ENCODE measurements around the gene TMEM87B. TPM values are rescaled to one million over a fixed set of nuclear protein-coding genes. Genes with fewer than 3 reads are reported as not detected.

The TMEM87B gene
- total RNA-seq, 4 donors from 2014 or later, result 30.6 to 35.8 (median 34.9) TPM

DNA sequence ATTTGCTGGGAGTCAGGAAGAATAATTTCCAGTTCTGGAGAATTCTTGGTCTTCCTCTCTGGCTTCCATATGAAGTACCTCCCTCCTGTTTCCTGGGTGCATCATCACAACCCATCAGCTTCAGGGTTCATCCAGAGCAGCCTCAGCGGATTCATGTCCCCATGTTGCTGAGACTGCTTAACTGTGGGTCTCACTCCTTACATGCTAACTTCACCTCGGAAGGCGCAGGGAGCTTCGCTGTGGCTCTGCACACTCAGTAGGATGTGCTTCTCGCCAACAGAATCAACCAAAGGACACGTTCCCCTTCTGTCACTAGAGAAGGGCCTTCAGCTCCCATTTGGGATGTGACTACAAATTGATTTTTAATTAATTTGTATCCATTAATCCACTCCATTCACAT is 107.3 kb downstream of the TMEM87B start:
- no peak overlapping the region for H3K4me3 ChIP-seq (replicated peaks in 1 of 3)
- no peak overlapping the region for H3K27ac ChIP-seq
- no peaks in the 10 kb centered on the region for H3K27me3 ChIP-seq
- H3K36me3 ChIP-seq, result no peaks in the 10 kb centered on the region
- TF ChIP-seq CTCF (IDR thresholded peaks at IDR 0.05) (no peak), POLR2A (IDR thresholded peaks at IDR 0.05) (no peak)
- H3K4me1 ChIP-seq, result no peaks in the 10 kb centered on the region
- WGBS, 2 donors, result 95 to 96% methylated on average over 6 of the region's 6 CpGs
- intact Hi-C loops (cut with DNase I), result no loop called here
- no peak for DNase-seq
- H3K9me3 ChIP-seq, result no peaks in the 10 kb centered on the region

DNA sequence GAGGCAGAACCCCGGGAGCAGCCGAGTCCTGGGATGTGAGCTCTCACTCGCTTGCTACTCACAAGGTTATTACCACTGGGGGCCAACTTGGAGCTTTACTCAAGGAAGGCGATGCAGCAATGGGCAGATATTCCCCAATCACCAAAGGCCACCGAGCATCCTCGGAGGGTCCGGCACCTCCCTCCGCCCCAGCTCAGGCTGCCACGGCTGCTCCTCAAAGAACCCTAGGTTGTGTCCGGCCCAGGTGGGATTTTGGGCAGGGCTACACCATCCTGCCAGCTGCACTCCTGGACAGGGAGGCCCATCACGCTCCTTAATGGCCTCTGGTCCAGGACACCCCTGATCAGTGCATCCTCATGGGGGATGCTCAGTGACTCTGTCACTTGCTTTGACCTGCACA is 107.9 kb downstream of the TMEM87B start:
- WGBS, 2 donors, result 91 to 98% methylated on average over 10 of the region's 11 CpGs
- Histone ChIP-seq H3K4me1 (no peaks in the 10 kb centered on the region), H3K4me3 (replicated peaks in 1 of 3) (no peak overlapping the region), H3K36me3 (no peaks in the 10 kb centered on the region), H3K27ac (no peak overlapping the region), H3K9me3 (no peaks in the 10 kb centered on the region), H3K27me3 (no peaks in the 10 kb centered on the region)
- DNase-seq, result no peak
- TF ChIP-seq POLR2A (IDR thresholded peaks at IDR 0.05) (no peak), CTCF (IDR thresholded peaks at IDR 0.05) (no peak)
- intact Hi-C loops (cut with DNase I), result no loop called here

- no peaks in the 10 kb centered on the region for H3K36me3 ChIP-seq
- intact Hi-C loops (cut with DNase I), result no loop called here
- H3K27ac ChIP-seq, result no peak overlapping the region
- 55 to 62% methylated on average over 9 of the region's 9 CpGs for WGBS, 2 donors
- H3K4me1 ChIP-seq, result no peaks in the 10 kb centered on the region
- no peak overlapping the region for H3K4me3 ChIP-seq (replicated peaks in 1 of 3)
- DNase-seq, result no peak
- no peaks in the 10 kb centered on the region for H3K27me3 ChIP-seq
- H3K9me3 ChIP-seq, result no peaks in the 10 kb centered on the region
- no peak for TF ChIP-seq POLR2A (IDR thresholded peaks at IDR 0.05)
Observed at GRCh38 chr2:112163541-112163981, 108.5 kb downstream of the TMEM87B start.

DNA sequence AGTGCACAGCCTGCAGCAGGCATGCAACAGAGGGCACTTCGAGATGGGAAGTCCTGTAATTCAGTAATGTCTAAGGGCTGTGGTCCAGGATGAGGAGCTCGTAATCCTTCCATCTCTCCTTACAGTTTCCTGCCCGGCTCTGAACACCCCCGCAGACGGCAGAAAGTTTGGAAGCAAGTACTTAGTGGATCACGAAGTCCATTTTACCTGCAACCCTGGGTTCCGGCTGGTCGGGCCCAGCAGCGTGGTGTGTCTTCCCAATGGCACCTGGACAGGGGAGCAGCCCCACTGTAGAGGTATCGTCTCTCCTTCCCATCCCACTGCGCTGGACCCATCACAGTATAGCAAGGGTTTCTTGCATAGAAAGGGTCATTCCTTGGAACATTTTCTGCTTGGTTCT is 109.8 kb downstream of the TMEM87B start:
- H3K27ac ChIP-seq, result no peak overlapping the region
- H3K4me3 ChIP-seq (replicated peaks in 1 of 3), result no peak overlapping the region
- no peaks in the 10 kb centered on the region for H3K9me3 ChIP-seq
- H3K4me1 ChIP-seq, result no peaks in the 10 kb centered on the region
- no peaks in the 10 kb centered on the region for H3K27me3 ChIP-seq
- WGBS, 2 donors, result 91 to 94% methylated on average over 11 of the region's 11 CpGs
- H3K36me3 ChIP-seq, result no peaks in the 10 kb centered on the region
- DNase-seq, result no peak
- intact Hi-C loops (cut with DNase I), result no loop called here
- no peak for TF ChIP-seq CTCF (IDR thresholded peaks at IDR 0.05)
- TF ChIP-seq POLR2A (IDR thresholded peaks at IDR 0.05), result no peak

DNA sequence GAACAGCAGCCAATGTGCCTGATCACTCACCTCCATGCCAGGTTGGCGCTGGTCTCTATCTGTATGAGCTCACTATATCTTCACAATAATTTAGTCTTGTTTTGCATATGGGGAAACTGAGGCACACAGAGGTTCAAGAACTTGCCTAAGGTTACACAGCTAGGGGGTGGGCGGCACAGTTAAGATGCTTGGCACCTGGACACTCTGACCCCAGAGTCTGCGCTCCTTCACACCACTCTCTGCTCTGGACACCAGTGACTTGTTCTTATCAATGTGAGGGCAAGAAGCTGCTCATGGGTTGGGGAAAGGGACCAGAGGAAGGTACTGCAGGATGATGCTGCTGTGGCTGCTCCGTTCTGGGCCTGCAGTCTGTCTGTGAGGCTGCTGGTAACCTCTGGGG is 110.2 kb downstream of the TMEM87B start:
- Histone ChIP-seq H3K27me3 (no peaks in the 10 kb centered on the region), H3K27ac (no peak overlapping the region), H3K9me3 (no peaks in the 10 kb centered on the region), H3K36me3 (no peaks in the 10 kb centered on the region), H3K4me1 (no peaks in the 10 kb centered on the region), H3K4me3 (replicated peaks in 1 of 3) (no peak overlapping the region)
- no peak for DNase-seq
- 94 to 96% methylated on average over 4 of the region's 4 CpGs for WGBS, 2 donors
- intact Hi-C loops (cut with DNase I), result no loop called here
- TF ChIP-seq CTCF (IDR thresholded peaks at IDR 0.05) (no peak), POLR2A (IDR thresholded peaks at IDR 0.05) (no peak)

Measured in thyroid gland (tissue), 4 donors.